HG03565 (cell line): ENCODE data around the gene AHRR.
A peak's percentile ranks its signal among the peaks of the same experiment; 100 is the strongest.

Source experiments
- ATAC-seq: cut with Tn5 transposase; IDR thresholded peaks from one replicate; pipeline ENCODE4 v1.9.1; 2021; ENCODE audit warnings: mild to moderate bottlenecking, moderate library complexity; ENCODE audit not compliant: unreplicated experiment

Gene AHRR

GRCh38 chr5:344668-345067, 23.2 kb downstream of the AHRR start:
- no peak for ATAC-seq

- no peak for ATAC-seq
Measured at GRCh38 chr5:345404-346195, 24.1 kb downstream of the AHRR start.

- ATAC-seq = no peak
Measured at GRCh38 chr5:346229-346935, 24.9 kb downstream of the AHRR start.

- ATAC-seq = no peak
Measured at GRCh38 chr5:347712-348284, 26.3 kb downstream of the AHRR start.

GRCh38 chr5:348726-349125, 27.2 kb downstream of the AHRR start:
- no peak for ATAC-seq

GRCh38 chr5:350355-350754, 28.8 kb downstream of the AHRR start:
- no peak for ATAC-seq

- peak; percentile 34 for ATAC-seq
Measured at GRCh38 chr5:351084-351920, 29.8 kb downstream of the AHRR start.

GRCh38 chr5:351921-352245, 30.4 kb downstream of the AHRR start:
- ATAC-seq = no peak

GRCh38 chr5:352639-353611, 31.4 kb downstream of the AHRR start:
- no peak for ATAC-seq

GRCh38 chr5:353612-354580, 32.4 kb downstream of the AHRR start:
- no peak for ATAC-seq

GRCh38 chr5:354581-355378, 33.3 kb downstream of the AHRR start:
- no peak for ATAC-seq

GRCh38 chr5:355379-355935, 33.9 kb downstream of the AHRR start:
- no peak for ATAC-seq

GRCh38 chr5:355958-356357, 34.4 kb downstream of the AHRR start:
- ATAC-seq = no peak

GRCh38 chr5:359301-359897, 37.9 kb downstream of the AHRR start:
- ATAC-seq = no peak

- ATAC-seq = no peak
Measured at GRCh38 chr5:360257-361027, 38.9 kb downstream of the AHRR start.

- no peak for ATAC-seq
Measured at GRCh38 chr5:362189-362588, 40.7 kb downstream of the AHRR start.
